ENCODE measurements around the gene ACTL7B.
"Not testable (repeated sequence)": the region's sequence is repeated elsewhere in the genome, so short reads cannot be mapped to it uniquely, and the experiment has no call there.

The ACTL7B gene

DNA sequence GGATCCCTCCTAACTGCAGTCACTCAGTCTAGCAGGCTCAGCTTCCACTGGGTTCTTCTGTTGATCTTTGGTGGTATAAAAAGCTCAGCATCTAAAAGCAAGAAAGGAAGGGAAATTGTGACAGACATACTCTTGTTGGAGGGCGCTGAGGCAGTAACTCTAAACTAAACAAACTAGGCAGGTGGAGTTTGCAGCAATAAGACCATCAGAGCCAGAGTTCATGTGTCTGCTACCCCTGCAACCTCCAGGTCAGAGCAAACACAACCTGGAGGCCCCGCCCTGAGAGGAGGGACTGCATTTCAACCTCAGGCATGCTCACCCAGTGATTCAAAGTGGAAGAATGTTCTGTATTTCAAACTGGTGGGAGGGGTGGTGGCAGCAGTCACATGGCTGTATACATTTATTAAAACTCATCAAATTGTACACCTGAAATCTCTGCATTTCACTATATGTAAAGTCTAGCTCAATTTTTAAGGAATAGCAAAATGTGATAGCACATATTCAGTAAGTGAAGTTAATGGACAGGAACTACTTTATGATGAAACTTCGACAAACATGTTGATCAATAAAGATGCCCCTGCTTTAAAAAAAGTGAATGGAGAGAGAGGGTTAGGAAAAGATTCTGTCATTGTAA, 13.4 kb upstream of the ACTL7B start:
- no peak for DNase-seq (ENCODE audit: low read depth)

DNA sequence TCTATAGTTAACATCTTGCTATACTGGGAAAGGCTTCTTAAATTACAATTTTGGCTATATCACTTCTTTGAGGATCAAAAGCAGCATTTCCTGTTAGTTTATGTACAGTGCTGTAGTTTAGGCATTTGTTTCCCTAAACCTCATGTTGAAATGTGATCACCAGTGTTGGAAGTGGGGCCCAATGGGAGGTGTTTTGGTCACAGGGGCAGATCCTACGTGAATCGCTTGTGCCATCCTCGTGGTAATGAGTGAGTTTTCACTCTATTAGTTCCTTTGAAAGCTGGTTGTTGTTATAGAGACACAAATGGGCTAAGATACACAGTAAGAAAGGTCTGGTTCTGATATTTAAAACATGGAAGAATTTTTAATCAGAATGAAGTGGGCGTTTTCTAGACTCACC, 12.0 kb upstream of the ACTL7B start:
- DNase-seq (ENCODE audit: low read depth): no peak

DNA sequence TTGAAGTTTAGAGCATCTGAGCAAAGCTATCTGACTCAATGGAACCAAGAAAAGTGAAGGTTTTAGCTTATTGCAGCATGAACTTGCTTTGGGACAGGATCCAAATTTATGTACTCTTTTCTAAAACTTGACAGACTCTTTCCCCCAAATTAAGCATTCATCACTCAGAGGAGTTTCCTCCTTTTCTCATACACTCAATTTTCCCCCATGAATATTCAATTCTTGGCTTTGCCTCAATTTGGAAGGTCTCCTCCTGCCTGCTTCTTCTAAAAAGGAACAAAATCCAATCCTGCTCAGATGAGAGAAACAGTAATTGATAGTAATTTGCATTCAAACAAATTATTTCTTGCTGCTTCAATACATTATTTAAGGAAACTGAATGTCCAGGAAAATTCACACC, 11.3 kb upstream of the ACTL7B start:
- no peak for DNase-seq (ENCODE audit: low read depth)

DNA sequence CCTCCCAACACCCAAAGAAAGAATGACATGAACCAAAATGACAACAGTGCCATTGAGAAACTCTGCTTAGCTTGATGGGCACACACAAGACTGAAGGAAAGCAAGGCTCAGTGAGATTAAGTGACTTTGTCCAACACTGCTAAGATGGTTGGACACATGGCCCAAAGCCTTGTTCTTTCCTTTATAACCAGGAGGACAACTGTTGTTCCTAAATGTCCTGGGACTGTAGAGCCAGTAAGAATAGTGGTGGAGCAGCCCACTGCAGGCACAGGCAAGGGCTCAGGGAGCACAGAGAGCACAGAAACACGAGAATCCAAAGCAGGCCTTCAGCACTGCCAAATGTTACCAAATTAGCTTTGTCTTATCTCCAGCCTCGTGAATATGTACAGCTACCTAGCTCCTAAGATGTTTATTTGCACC, 10.2 kb upstream of the ACTL7B start:
- no peak for DNase-seq (ENCODE audit: low read depth)

DNA sequence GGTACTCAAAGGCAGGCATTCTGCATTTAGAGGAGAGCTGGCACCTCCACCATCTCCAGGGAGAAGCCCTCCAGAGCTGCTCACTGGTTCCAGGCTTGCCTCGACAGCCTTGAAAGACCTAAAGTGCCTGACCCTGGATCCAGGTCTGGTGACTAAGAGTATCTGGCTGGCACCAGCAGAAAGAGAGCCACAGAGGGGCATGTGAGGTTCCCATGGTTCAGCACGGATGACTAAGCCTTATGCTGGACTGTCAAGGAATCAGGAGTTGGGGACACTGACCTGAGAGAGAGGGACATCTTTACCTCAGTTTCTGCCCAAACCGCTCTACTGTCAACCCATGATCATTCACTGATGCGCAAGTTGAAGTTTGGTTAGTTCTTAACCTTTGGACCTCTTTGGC, 9.3 kb upstream of the ACTL7B start:
- no peak for DNase-seq (ENCODE audit: low read depth)

DNA sequence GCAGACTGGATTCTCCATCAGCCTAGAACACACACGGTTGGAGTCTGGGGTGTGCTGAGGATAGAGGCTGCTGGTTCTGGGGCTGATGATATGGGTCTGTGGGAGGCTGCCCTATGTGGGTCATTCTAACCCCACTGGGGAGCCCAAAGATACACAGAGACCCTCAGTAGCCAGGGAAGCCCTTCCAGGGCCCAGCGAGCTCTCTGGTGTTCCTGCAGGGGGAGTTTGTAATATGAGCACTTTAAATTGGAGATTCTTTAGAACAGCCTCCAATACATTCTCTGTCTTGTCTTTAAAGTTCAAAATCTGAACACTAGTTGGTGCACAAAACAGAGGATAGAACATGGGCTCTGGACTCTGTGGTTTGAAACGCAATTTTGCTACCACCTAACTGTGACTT, 8.7 kb upstream of the ACTL7B start:
- no peak for DNase-seq (ENCODE audit: low read depth)

DNA sequence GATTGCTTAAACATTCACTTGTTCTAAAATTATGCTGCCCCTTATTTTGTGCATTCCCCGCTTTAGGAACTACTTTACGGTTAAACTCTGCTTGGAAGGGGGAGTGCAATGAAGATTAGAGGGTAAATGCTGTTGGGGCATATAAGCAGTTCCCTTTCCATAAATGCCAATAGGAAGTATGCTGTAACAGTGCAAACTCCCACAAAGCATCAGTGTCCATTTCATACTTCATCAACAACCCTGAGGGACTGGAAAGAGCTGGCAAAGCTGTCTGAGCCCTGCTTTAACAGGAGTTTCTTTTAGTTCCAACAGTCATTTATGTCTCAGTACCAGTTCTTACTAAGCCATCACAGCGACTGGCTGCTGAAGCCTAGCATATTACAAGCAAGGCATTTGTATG, 8.1 kb upstream of the ACTL7B start:
- DNase-seq (ENCODE audit: low read depth): no peak

DNA sequence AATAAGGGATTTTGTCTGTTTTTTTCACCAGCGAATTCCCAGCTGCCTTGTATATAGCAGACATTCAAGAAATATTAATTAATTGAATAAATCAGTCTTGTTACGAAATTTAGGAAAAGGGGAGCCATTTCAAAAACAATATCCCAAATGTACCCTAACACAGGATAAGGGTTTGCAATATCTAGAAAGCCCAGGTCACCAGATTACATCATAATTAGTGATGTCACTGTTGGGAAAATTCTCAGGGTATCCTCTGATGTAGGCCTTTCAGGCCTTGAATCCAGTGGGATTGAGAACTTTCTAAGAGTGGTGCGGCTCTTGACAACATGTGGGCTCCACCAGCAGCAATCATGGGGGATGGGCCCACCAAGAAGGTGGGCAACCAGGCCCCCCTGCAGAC, 6.2 kb upstream of the ACTL7B start, which contains the start of gene ACTL7A:
ACTL7A (plus strand) TSS at position 270 of the 400 bp plus-strand sequence; CDS start at position 327, 57 bp downstream.
- DNase-seq (ENCODE audit: low read depth): no peak

DNA sequence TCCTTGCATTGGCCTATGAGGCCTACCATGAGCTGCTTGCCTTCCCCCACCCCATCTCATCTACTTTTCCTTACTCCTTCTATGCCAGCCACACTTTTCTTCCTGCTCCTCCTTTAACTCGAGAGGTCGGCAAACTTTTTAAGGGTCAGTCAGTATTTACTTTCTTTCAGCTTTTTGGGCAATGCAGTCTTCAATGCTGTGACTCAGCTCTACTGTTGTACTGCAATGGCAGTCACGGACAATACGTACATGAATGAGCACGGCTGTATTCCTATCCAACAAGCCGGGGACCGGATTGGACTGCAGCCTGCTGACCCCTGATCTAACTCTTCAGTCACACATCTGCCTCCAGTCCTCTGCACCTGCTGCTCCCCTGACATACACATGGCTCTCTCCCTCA, 5.7 kb upstream of the ACTL7B start:
- no peak for DNase-seq (ENCODE audit: low read depth)

DNA sequence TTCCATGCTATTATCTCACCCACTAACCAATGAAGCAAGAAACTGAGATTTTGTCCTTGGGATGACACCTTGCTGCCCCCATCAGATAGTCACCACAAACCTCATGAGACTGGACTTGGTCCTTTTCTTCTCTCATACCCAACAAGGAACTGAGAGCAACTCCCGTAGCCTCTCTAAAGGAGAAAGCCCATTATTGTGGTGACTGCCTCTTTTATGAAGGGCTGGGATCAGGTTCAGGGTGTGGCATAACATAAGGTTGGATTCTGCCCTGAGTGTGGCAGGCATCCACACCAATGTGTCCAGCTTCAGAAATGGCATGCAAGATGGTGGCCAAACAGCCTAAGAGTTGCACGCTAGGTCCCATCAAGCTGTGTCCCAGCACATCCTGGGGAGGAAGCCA, 5.0 kb upstream of the ACTL7B start:
- no peak for DNase-seq (ENCODE audit: low read depth)

DNA sequence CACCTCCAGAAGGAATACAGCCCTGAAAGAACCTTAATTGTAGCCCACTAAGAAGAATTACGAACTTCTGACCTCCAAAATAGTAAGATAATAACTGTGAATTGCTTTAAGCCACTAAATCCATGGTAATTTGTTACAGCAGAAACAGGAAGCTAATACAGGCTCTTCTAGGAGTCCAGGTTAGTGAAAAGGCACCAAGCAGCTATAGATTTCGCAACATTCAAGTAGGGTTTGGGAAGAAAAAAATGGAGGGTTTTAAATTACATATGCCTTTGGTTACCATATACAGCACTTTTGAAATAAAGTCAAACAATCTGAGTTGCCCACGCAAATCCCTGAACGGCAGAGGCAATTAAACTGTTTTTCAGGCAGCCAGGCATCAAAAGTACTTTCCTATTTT, 4.6 kb upstream of the ACTL7B start:
- DNase-seq (ENCODE audit: low read depth): no peak

DNA sequence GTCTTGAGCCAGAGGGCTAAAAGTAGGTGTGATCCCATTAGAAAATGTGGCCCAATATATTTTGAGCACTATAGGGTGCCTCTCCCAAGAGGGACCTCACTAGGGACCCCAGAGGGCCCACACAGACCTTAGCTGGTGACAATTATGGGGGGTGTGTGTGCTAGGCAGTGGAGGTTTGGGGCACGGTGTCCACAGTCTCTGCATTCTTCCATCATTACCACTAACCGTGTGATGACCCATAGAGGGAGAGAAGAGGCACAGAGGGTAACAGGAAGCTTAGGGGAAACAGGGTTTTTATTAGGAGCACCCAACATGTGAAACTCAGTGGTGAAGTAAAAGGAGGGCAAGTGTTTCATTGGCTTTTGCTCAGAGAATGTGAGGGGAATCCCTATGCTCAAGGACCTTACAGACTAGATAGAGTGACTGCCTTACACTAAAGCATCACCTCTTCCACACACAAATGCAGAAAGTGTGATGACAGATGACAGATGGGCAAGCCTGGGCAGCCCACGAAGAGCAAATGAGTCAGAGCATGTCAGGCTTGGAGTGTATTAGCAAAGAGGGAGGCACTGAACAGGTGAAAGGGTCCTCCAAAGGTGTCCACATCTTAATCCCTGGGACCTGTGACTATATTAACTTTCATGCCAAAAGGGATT, 3.8 kb upstream of the ACTL7B start:
- no peak for DNase-seq (ENCODE audit: low read depth)

DNA sequence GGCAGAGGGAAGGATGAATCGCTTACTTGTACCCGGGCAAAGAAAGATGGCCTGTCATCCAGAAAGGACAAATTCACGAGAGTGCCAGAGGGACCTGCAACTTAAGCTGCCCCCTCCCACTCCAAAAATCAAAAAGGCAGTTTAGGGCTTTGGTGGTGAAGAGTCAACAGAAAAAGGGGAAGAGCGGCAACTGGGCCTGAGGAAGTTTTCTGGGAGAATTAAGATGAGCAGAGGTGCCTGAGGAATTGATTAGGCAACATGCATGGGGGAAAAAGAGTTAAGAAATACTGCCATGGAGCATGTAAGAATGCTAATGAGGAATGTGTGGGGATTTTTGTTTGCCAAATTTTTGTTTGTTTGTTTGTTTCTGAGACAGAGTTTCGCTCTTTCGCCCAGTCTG, 1.8 kb upstream of the ACTL7B start:
- no peak for DNase-seq (ENCODE audit: low read depth)

DNA sequence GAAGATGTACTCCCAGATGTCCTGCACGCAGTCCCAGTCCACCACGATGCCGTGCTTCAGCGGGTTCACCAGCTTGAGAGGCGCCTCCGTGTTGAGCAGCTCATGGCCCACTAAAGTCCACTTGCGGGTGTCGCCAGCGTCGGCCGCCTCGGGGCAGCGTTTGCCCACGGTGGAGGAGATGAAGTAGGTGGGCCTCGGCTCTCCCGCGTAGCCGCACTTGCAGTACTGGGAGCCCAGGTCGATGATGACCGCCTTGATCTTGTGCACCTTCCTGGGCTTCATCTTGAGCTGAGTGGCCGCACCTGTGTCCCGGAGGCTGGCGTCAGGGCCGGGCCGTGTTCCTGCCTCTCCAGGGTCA, 278 bp downstream of the ACTL7B start:
- no peak for DNase-seq (ENCODE audit: low read depth)

DNA sequence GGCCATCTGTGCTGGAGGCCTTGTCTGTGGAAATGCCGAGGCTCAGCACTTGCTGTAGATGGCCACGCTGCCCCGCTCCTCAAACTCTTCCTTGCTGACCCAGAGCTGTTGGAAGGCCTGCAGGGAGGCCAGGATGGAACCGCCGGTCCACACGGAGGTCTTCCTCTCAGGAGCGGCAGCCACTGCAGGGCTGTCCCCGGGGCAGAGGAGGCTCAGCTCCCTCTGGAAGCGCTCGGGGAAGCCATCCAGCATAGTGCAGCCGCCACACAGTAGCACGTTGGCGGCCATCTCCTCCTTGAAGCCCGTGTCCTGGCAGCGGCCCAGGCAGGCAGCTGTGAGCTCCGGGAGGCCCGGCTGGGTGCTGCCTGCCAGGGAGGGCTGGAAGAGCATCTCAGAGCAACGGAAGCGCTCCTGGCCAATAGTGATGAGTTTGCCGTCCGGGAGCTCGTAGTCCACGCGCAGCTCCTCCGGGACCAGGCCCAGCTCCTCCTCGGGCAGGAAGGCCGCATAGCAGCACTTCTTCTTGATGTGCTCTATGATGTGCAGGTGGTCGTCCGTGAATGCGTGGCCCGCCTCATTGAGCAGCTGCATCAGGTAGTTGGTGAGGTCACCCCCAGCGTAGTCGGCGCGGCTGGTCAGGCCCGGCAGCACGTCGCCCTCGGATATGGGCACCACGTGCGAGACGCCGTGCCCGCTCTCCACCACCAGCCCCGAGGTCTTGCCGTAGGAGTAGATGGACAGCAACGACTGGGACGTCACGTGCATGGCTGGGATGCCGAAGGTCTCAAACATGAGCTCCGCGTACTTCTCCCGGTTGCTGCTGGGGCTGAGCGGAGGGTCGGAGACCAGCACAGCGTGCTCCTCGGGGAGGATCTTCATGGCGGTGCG, 901 bp downstream of the ACTL7B start:
- no peak for DNase-seq (ENCODE audit: low read depth)

DNA sequence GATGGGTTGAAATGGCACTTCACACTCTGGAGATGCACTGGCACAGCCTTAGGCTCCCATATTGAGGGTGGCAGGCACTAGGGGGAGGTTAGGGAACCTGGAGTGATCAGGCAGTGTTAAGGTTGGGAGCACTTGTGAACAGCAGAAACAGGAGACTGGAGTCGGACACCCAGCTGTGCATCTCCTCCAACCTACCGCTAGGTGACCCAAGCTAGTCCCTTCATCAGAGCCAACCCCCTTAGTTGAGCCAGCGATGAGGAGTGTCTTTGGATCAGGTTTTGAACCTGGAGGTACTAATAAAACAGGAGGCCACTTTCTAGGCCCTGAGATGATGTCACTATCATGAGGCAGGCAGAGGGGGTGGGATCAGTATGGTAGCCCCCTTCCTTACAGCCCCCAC, 1.7 kb downstream of the ACTL7B start:
- no peak for DNase-seq (ENCODE audit: low read depth)

DNA sequence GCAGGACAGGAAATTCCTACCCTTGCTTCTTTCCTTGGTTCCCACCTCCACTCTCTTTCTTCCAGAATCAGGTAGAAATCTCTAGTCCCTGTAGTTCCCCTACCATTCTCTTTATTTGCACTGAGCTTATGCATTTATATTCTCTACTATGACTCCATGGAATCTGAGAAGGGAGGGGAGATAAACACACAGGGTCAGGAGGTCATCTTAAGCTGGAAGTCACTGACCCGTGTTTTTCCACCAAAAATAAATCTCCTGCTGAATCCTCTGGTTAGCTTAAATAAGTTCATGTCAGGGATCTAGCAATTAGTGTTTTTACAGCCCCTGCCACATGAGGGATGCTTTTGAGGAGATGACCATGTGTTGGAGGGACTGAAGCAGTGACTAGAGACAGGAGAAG, 3.7 kb downstream of the ACTL7B start:
- no peak for DNase-seq (ENCODE audit: low read depth)

DNA sequence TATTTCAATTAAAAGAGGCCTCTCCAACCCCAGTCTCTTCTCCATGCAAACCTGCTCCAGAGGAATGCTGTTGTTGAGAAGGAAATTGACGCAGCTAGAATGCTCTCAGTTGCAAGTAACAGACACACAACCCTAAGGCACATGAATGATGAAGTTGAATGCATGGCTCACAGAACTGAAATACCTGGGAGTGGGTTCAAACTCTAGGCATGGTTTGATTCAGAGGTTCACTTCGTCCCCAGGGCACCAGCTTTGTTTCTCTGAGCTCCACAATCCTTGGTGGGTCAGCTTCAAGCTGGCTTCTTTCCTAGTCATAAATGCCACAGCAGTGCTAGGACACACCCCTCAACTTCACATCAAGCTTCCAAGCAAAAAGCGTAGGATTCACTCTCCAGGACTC, 4.6 kb downstream of the ACTL7B start:
- DNase-seq (ENCODE audit: low read depth): no peak

DNA sequence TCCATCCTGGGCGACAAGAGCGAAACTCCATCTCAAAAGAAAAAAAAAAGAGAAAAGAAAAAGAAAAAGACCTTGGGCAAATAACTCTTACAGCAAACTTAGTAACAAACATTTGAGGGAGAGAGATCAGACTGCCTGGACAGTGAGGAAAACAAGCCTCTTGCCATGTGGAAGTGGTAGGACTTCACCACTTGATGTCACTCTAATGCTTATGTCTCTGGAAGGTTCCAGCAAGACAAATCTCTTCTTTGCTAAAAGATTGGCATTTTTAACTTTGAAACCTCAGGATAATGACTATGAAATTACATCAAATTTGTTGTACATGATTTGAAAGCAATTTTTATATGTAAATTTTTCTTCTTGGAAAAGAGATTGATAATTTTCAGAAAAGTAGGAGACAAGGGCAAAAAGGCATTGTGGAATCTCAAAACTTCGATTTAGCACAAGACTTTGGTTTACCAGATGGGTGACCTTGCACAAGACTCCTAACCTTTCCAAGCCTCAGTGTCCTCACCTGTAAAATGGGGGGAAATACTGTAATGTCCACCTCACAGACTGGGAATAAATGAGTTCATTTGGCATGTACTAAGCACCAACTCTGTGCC, 5.4 kb downstream of the ACTL7B start:
- no peak for DNase-seq (ENCODE audit: low read depth)

DNA sequence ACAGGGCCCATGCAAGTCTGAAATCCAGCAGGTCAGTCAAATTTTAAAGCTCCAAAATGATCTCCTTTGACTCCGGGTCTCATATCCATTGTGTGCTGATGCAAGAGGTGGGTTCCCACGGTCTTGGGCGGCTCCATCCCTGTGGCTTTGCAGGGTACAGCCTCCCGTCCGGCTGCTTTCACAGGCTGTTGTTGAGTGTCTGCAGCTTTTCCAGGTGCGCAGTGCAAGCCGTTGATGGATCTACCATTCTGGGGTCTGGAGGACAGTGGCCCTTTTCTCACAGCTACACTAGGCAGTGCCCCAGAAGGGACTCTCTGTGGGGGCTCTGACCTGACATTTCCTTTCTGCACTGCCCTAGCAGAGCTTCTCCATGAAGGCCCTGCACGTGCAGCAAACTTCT, 7.5 kb downstream of the ACTL7B start:
- not testable (repeated sequence) for DNase-seq (ENCODE audit: low read depth)

DNA sequence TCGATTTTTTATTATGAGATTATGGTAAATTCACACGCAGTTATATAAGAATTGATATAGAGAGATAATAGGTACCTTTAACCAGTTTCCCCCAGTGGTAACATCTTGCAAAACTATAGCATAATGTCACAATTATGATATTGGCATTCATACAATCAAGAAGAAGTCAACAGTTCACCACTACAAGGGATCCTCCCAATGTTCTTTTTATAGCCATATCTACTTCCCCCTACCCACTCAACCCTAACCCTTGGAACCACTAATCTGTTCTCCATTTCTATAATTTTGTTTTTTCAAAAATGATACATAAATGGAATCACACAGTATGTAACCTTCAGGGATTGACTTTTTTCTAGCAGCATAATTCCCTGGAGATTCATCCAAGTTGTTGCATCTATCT, 9.8 kb downstream of the ACTL7B start:
- no peak for DNase-seq (ENCODE audit: low read depth)

DNA sequence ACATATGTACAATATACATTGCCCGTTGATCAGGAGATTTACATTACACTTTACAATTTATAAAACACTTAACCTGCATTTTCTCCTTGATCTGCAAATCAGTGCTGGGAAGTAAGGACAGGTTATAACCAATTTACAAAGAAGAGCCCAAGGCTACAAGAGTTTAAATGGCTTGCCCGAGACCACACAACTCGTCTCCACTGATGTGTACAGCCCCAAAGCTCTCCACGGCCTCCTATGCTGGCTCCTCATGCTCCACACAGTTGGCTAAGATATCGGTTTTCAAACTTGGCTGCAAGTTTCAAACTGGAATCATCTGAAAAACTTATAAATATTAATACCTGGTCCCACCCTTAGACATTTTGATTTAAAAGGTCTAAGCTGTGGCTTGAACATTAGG, 10.3 kb downstream of the ACTL7B start:
- no peak for DNase-seq (ENCODE audit: low read depth)

DNA sequence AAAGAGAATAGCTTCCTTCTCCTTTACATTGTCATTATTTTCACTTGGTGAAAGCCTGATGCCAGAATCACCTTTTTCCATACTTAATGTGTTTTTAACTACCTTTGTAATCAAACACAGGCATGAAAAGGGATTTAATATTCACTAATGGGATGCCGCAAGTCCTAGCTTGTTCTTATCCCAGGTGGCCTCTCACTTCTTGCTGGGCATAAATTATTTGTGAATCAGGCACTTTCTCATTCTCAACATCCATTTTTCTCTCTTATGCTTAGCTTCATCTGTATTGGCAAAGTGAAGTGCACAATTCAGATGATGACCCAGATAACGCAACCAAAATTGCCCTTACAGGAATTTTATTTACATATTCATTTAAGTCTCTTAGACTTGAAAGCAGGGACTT, 10.9 kb downstream of the ACTL7B start:
- DNase-seq (ENCODE audit: low read depth): no peak
